Measurements from ENCODE around the gene BRD8.
"Not testable (repeated sequence)": the region's sequence is repeated elsewhere in the genome, so short reads cannot be mapped to it uniquely, and the experiment has no call there.

BRD8 gene

GRCh38 chr5:138155977-138156376 is 22.5 kb downstream of the BRD8 start:
- H3K18ac ChIP-seq (ENCODE audit: low read depth in 1 of 2, low read length in 2 of 2); H3K14ac ChIP-seq (ENCODE audit: low read length in 2 of 2); H4K91ac ChIP-seq (ENCODE audit: low read length); H3K27me3 ChIP-seq (ENCODE audit: control insufficient read depth in 1 of 2, insufficient read depth in 1 of 2, low read length in 2 of 2); H3K9ac ChIP-seq (ENCODE audit: low read length); H3K23ac ChIP-seq (ENCODE audit: low read length in 2 of 2); H2BK12ac ChIP-seq (ENCODE audit: low read length in 2 of 2); H2AK5ac ChIP-seq (ENCODE audit: low read length, severe bottlenecking); H3K4me1 ChIP-seq (ENCODE audit: control insufficient read depth, insufficient read depth, low read depth, low read length); H3K79me1 ChIP-seq (replicated peaks; ENCODE audit: low read length, poor library complexity, severe bottlenecking); H3K27ac ChIP-seq (ENCODE audit: low read length, poor library complexity, severe bottlenecking); H2BK5ac ChIP-seq (ENCODE audit: low read depth, low read length, poor library complexity, severe bottlenecking); H2AFZ ChIP-seq (ENCODE audit: low read depth, low read length); H2BK15ac ChIP-seq (ENCODE audit: low read depth, poor library complexity, severe bottlenecking); H3K4me2 ChIP-seq (ENCODE audit: low read length, poor library complexity, severe bottlenecking); H2BK120ac ChIP-seq (ENCODE audit: low read depth, low read length); H3K4me3 ChIP-seq (ENCODE audit: insufficient read depth in 1 of 2, low read depth in 1 of 2, low read length in 2 of 2); DNase-seq; H3K9me3 ChIP-seq (ENCODE audit: control insufficient read depth, low read length); H4K8ac ChIP-seq (ENCODE audit: low read length); H3K4ac ChIP-seq (ENCODE audit: low read depth in 1 of 2, low read length in 2 of 2): not testable (repeated sequence)
- H3K36me3 ChIP-seq (ENCODE audit: control insufficient read depth in 1 of 2, insufficient read depth in 2 of 2, low read depth in 1 of 2, low read length in 2 of 2) = peaks cover 22 to 49% of the 10 kb centered on the region in 2 experiments
- over 99% methylated on average over 9 of the region's 9 CpGs for WGBS

DNA sequence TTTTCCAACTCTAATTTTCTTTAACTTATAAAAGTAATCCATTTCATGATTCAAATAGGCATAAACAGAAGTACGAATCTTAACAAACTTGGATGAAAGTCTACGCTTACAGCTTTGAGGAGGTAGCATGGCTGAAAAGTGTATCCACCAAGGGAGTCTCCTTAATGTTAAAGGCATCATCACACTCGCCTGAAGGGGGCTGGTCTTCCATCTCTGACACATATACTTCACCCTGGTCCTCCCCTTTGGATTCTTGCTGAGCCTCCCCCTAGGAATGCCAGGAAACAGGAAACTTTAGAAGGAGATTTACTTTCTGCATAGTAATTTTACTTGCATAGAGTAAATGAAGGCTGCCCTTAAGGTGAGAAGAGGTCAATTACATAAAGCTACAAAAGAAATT is 28.9 kb downstream of the BRD8 start:
- H2AK5ac ChIP-seq (ENCODE audit: low read length, severe bottlenecking) = no peak overlapping the region
- H3K23ac ChIP-seq (ENCODE audit: low read length in 2 of 2) = no peak overlapping the region
- H3K4me3 ChIP-seq (ENCODE audit: insufficient read depth in 1 of 2, low read depth in 1 of 2, low read length in 2 of 2) = no peak overlapping the region
- no peak overlapping the region for H2BK5ac ChIP-seq (ENCODE audit: low read depth, low read length, poor library complexity, severe bottlenecking)
- no peak overlapping the region for H3K27ac ChIP-seq (ENCODE audit: low read length, poor library complexity, severe bottlenecking)
- H4K8ac ChIP-seq (ENCODE audit: low read length) = no peak overlapping the region
- 42% methylated on average over 3 of the region's 3 CpGs for WGBS
- H3K36me3 ChIP-seq (ENCODE audit: control insufficient read depth in 1 of 2, insufficient read depth in 2 of 2, low read depth in 1 of 2, low read length in 2 of 2) = no peaks in the 10 kb centered on the region
- H3K4me1 ChIP-seq (ENCODE audit: control insufficient read depth, insufficient read depth, low read depth, low read length) = no peaks in the 10 kb centered on the region
- H3K14ac ChIP-seq (ENCODE audit: low read length in 2 of 2) = no peak overlapping the region
- no peak overlapping the region for H3K4me2 ChIP-seq (ENCODE audit: low read length, poor library complexity, severe bottlenecking)
- H2BK12ac ChIP-seq (ENCODE audit: low read length in 2 of 2) = no peak overlapping the region
- no peaks in the 10 kb centered on the region for H3K79me1 ChIP-seq (replicated peaks; ENCODE audit: low read length, poor library complexity, severe bottlenecking)
- no peaks in the 10 kb centered on the region for H3K27me3 ChIP-seq (ENCODE audit: control insufficient read depth in 1 of 2, insufficient read depth in 1 of 2, low read length in 2 of 2)
- DNase-seq = peak; percentile 14
- no peak overlapping the region for H2BK120ac ChIP-seq (ENCODE audit: low read depth, low read length)
- H3K4ac ChIP-seq (ENCODE audit: low read depth in 1 of 2, low read length in 2 of 2) = no peak overlapping the region
- H3K18ac ChIP-seq (ENCODE audit: low read depth in 1 of 2, low read length in 2 of 2) = no peak overlapping the region
- H3K9ac ChIP-seq (ENCODE audit: low read length) = no peak overlapping the region
- H2BK15ac ChIP-seq (ENCODE audit: low read depth, poor library complexity, severe bottlenecking) = no peak overlapping the region
- H2AFZ ChIP-seq (ENCODE audit: low read depth, low read length) = no peak overlapping the region
- H3K9me3 ChIP-seq (ENCODE audit: control insufficient read depth, low read length) = no peaks in the 10 kb centered on the region
- H4K91ac ChIP-seq (ENCODE audit: low read length) = no peak overlapping the region

GRCh38 chr5:138148811-138149210 is 29.6 kb downstream of the BRD8 start:
- Histone ChIP-seq H2BK5ac (ENCODE audit: low read depth, low read length, poor library complexity, severe bottlenecking) (no peak overlapping the region), H3K36me3 (ENCODE audit: control insufficient read depth in 1 of 2, insufficient read depth in 2 of 2, low read depth in 1 of 2, low read length in 2 of 2) (no peaks in the 10 kb centered on the region), H3K14ac (ENCODE audit: low read length in 2 of 2) (no peak overlapping the region), H3K4me3 (ENCODE audit: insufficient read depth in 1 of 2, low read depth in 1 of 2, low read length in 2 of 2) (no peak overlapping the region), H3K4me1 (ENCODE audit: control insufficient read depth, insufficient read depth, low read depth, low read length) (no peaks in the 10 kb centered on the region), H3K27me3 (ENCODE audit: control insufficient read depth in 1 of 2, insufficient read depth in 1 of 2, low read length in 2 of 2) (no peaks in the 10 kb centered on the region), H3K9me3 (ENCODE audit: control insufficient read depth, low read length) (no peaks in the 10 kb centered on the region), H4K91ac (ENCODE audit: low read length) (no peak overlapping the region), H2BK12ac (ENCODE audit: low read length in 2 of 2) (no peak overlapping the region), H2BK120ac (ENCODE audit: low read depth, low read length) (no peak overlapping the region), H3K23ac (ENCODE audit: low read length in 2 of 2) (no peak overlapping the region), H3K9ac (ENCODE audit: low read length) (no peak overlapping the region), H3K27ac (ENCODE audit: low read length, poor library complexity, severe bottlenecking) (no peak overlapping the region), H3K4me2 (ENCODE audit: low read length, poor library complexity, severe bottlenecking) (no peak overlapping the region), H3K18ac (ENCODE audit: low read depth in 1 of 2, low read length in 2 of 2) (no peak overlapping the region), H2AK5ac (ENCODE audit: low read length, severe bottlenecking) (no peak overlapping the region), H3K4ac (ENCODE audit: low read depth in 1 of 2, low read length in 2 of 2) (no peak overlapping the region), H2BK15ac (ENCODE audit: low read depth, poor library complexity, severe bottlenecking) (no peak overlapping the region), H2AFZ (ENCODE audit: low read depth, low read length) (no peak overlapping the region), H3K79me1 (replicated peaks; ENCODE audit: low read length, poor library complexity, severe bottlenecking) (no peaks in the 10 kb centered on the region), H4K8ac (ENCODE audit: low read length) (no peak overlapping the region)
- DNase-seq = peak; percentile 44
- no CpG with 5 or more reads among the region's 1 CpG for WGBS

- not testable (repeated sequence) for H3K9me3 ChIP-seq (ENCODE audit: control insufficient read depth, low read length); H3K9ac ChIP-seq (ENCODE audit: low read length); H3K27ac ChIP-seq (ENCODE audit: low read length, poor library complexity, severe bottlenecking); H3K4me1 ChIP-seq (ENCODE audit: control insufficient read depth, insufficient read depth, low read depth, low read length); H2BK15ac ChIP-seq (ENCODE audit: low read depth, poor library complexity, severe bottlenecking); H3K4me2 ChIP-seq (ENCODE audit: low read length, poor library complexity, severe bottlenecking); H2BK5ac ChIP-seq (ENCODE audit: low read depth, low read length, poor library complexity, severe bottlenecking); H3K14ac ChIP-seq (ENCODE audit: low read length in 2 of 2); H2AFZ ChIP-seq (ENCODE audit: low read depth, low read length); H2BK12ac ChIP-seq (ENCODE audit: low read length in 2 of 2); H3K36me3 ChIP-seq (ENCODE audit: control insufficient read depth in 1 of 2, insufficient read depth in 2 of 2, low read depth in 1 of 2, low read length in 2 of 2); H4K8ac ChIP-seq (ENCODE audit: low read length); H3K4me3 ChIP-seq (ENCODE audit: insufficient read depth in 1 of 2, low read depth in 1 of 2, low read length in 2 of 2); H3K18ac ChIP-seq (ENCODE audit: low read depth in 1 of 2, low read length in 2 of 2); DNase-seq; H3K27me3 ChIP-seq (ENCODE audit: control insufficient read depth in 1 of 2, insufficient read depth in 1 of 2, low read length in 2 of 2); H3K23ac ChIP-seq (ENCODE audit: low read length in 2 of 2); H4K91ac ChIP-seq (ENCODE audit: low read length); H2BK120ac ChIP-seq (ENCODE audit: low read depth, low read length); H2AK5ac ChIP-seq (ENCODE audit: low read length, severe bottlenecking); H3K79me1 ChIP-seq (replicated peaks; ENCODE audit: low read length, poor library complexity, severe bottlenecking); H3K4ac ChIP-seq (ENCODE audit: low read depth in 1 of 2, low read length in 2 of 2)
- WGBS = 91% methylated on average over 6 of the region's 6 CpGs
Measured at GRCh38 chr5:138143578-138143977, 34.9 kb downstream of the BRD8 start.

Measured in mesenchymal stem cell (in vitro differentiated cells and primary cell).